ENCODE results near the gene FOXO1. TPM values are rescaled to one million over a fixed set of nuclear protein-coding genes. Genes with fewer than 3 reads are reported as not detected.
A peak's percentile ranks its signal among the peaks of the same experiment; 100 is the strongest.

The FOXO1 gene
- total and polyA plus RNA-seq, 12 donors, result 3.4 to 31.2 (median 15.8) TPM

DNA sequence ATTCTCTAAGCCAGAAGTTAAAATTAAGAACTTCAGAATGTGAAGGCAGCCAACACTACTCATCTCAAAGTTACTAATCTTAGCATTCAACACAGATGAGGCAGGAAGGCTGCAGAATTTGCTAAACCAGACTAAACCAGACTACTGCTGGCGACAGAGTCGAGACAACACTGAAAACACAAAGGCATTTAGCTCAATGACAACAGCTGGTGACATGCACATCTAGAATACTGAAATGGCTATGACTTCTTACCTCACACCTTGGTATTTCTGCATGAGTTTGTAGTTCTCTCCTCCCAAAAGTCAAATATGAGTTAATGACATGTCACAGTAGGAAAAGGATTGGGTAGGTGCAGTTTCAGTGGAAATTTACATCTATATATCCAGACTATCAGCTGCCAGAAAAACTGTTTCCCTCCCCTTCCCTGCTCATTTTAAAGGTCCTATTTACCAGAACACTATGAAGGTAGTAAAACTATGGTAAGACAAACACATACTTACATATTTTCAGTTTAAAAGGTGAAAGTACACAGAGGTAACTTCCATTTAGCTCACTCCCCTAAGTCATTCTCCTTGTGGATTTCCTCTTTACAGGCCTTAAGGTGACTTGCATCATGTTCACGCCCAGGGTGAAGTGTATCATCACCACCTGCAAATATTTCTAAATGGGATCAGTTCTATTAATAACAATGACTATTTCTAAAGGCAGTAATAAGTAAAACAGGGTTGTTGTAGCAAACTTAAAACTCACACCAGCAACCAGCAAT, 21.4 kb downstream of the FOXO1 start:
- intact Hi-C loops (cut with DNase I), result no loop called here
- TF ChIP-seq CTCF (IDR thresholded peaks at IDR 0.05), result no peak
- ATAC-seq (peak in 1 of 8 donors; percentile 11), DNase-seq (no peak)
- Histone ChIP-seq H3K4me1 (peaks cover 11 to 88% (median 70%) of the 10 kb centered on the region in 9 donors), H3K27ac (peak overlapping the region in 5 of 10 donors; percentile 3 to 42 (median 18)), H3K36me3 (no peaks in the 10 kb centered on the region), H3K9me3 (no peaks in the 10 kb centered on the region), H3K27me3 (no peaks in the 10 kb centered on the region), H3K4me3 (no peak overlapping the region)
- 50 to 53% methylated on average over 3 of the region's 3 CpGs for WGBS, 2 donors

GRCh38 chr13:40640845-40641458, 25.5 kb downstream of the FOXO1 start:
- Histone ChIP-seq H3K27me3 (no peaks in the 10 kb centered on the region), H3K9me3 (no peaks in the 10 kb centered on the region), H3K36me3 (no peaks in the 10 kb centered on the region), H3K4me1 (peaks cover 15 to 86% (median 73%) of the 10 kb centered on the region in 9 donors), H3K27ac (peak overlapping the region in 2 of 10 donors; percentile 33 to 61), H3K4me3 (no peak overlapping the region)
- no peak for TF ChIP-seq CTCF (IDR thresholded peaks at IDR 0.05)
- DNase-seq (no peak), ATAC-seq (no peak)
- 88 to 93% methylated on average over 11 of the region's 11 CpGs for WGBS, 2 donors
- intact Hi-C loops (cut with DNase I), result no loop called here

GRCh38 chr13:40640202-40640601, 26.2 kb downstream of the FOXO1 start:
- Histone ChIP-seq H3K9me3 (no peaks in the 10 kb centered on the region), H3K4me3 (no peak overlapping the region), H3K36me3 (no peaks in the 10 kb centered on the region), H3K27me3 (no peaks in the 10 kb centered on the region), H3K27ac (peak overlapping the region in 6 of 10 donors; percentile 22 to 68 (median 37)), H3K4me1 (peaks cover 15 to 86% (median 69%) of the 10 kb centered on the region in 9 donors)
- WGBS, 2 donors, result 60 to 62% methylated on average over 6 of the region's 6 CpGs
- DNase-seq (no peak), ATAC-seq (peak; percentile 25 to 56 (median 38))
- no peak for TF ChIP-seq CTCF (IDR thresholded peaks at IDR 0.05)
- intact Hi-C loops (cut with DNase I), result no loop called here

DNA sequence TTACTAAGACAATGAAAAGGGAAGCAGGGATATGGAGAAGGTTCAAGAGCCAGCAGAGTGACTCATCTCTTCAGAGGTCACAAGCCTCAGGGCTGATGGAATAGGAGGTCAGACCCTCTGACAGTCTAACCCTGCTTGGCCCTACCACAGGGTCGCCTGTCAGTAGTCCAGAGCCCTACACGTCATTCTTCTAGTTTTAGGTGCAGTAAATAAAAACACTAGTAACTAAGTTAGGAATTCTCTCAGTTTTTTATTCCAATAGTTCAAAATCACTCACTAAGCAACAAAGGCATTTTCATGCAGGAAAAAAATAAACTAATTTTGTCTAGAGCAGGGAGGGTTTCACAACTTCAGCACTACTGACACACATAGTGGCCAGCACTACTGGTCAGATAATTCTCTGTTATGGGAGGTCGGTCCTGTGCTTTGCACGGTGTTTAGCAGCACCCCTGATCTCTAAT, 27.2 kb downstream of the FOXO1 start:
- H3K4me1 ChIP-seq, result peaks cover 15 to 84% (median 66%) of the 10 kb centered on the region in 9 donors
- WGBS, 2 donors, result 34 to 38% methylated on average over 4 of the region's 4 CpGs

More for the DNA sequence above, 27.2 kb downstream of the FOXO1 start:
- Histone ChIP-seq H3K27ac (peak overlapping the region in 7 of 10 donors; percentile 26 to 70 (median 54)), H3K9me3 (no peaks in the 10 kb centered on the region), H3K36me3 (no peaks in the 10 kb centered on the region), H3K4me3 (no peak overlapping the region), H3K27me3 (no peaks in the 10 kb centered on the region)
- peak in 1 of 2 donors; percentile 30 for DNase-seq
- peak; percentile 65 to 89 (median 75) for ATAC-seq
- TF ChIP-seq CTCF (IDR thresholded peaks at IDR 0.05), result no peak
- intact Hi-C loops (cut with DNase I), result loop anchor here in 1 of 10 donors (2.0 kb wide), 1 partner anchor 24 kb away; no protein-coding TSS in a partner anchor

Data from heart right ventricle (tissue), 16 donors.